B cell (primary cell): Measurements from ENCODE around the gene PPM1N. TPM values are rescaled to one million over a fixed set of nuclear protein-coding genes. Genes with fewer than 3 reads are reported as not detected.

ENCODE experiments used
- ATAC-seq: fragments of 200-7000 bp; cut with Tn5 transposase; one replicate; pipeline ENCODE4 v1.10.0; 2021; ENCODE audit warnings: low read depth, mild to moderate bottlenecking, moderate number of reproducible peaks, moderate library complexity
- CTCF ChIA-PET: fragments of 350-600 bp; sonication (Branson Sonifier 250); formaldehyde crosslinking; loops from one replicate; lab custom pipeline; 2021; ENCODE audit warnings: antibody characterized with exemption, inconsistent platforms; lab: Charles Lee
- POLR2A ChIA-PET: fragments of 350-600 bp; sonication (Branson Sonifier 250); formaldehyde crosslinking; loops from one replicate; lab custom pipeline; 2021; ENCODE audit warnings: antibody characterized with exemption; lab: Charles Lee
- DNase-seq: peaks from one replicate; pipeline ENCODE4 v3.0.0; 2013
- H2AFZ ChIP-seq: 2 replicates; pipeline ENCODE4 v1.6.1; 2012; ENCODE audit warnings: mild to moderate bottlenecking, low read depth, low read length; ENCODE audit not compliant: insufficient read depth, poor library complexity, severe bottlenecking
- H3K27ac ChIP-seq, 2 donors: 1 replicate in 1 of 2; 2 replicates in 1 of 2; pipeline ENCODE4 v1.5.1; 2012 to 2013; ENCODE audit warnings: low read length in 2 of 2, mild to moderate bottlenecking in 2 of 2, moderate library complexity in 1 of 2
- H3K27me3 ChIP-seq, 4 experiments: fragments of 200-600 bp in 1 of 4; sonication (generic) in 1 of 4; replicated peaks in 1 of 4; 1 replicate in 2 of 4; 2 replicates in 2 of 4; pipeline versions ENCODE4 v1.6.1 to v1.7.0; 2013 to 2016; ENCODE audit warnings: low read length in 3 of 4, mild to moderate bottlenecking in 2 of 4, mixed read lengths in 1 of 4, moderate library complexity in 1 of 4; ENCODE audit not compliant: insufficient read depth in 4 of 4, control insufficient read depth in 3 of 4; ENCODE audit errors: control extremely low read depth in 1 of 4
- H3K36me3 ChIP-seq, 2 experiments: replicated peaks in 1 of 2; 1 replicate in 1 of 2; 2 replicates in 1 of 2; pipeline versions ENCODE4 v1.6.1 to v1.7.1; 2013; ENCODE audit warnings: low read length in 1 of 2; ENCODE audit not compliant: insufficient read depth in 2 of 2, control insufficient read depth in 1 of 2; ENCODE audit errors: control extremely low read depth in 1 of 2, extremely low read depth in 1 of 2
- H3K4me1 ChIP-seq, 2 donors: fragments of 200-600 bp in 1 of 2; sonication (generic) in 1 of 2; 1 replicate in 1 of 2; 2 replicates in 1 of 2; pipeline versions ENCODE4 v1.5.1 to v1.6.1; 2013 to 2017; ENCODE audit warnings: low read length in 2 of 2; ENCODE audit not compliant: control insufficient read depth in 2 of 2, insufficient read depth in 2 of 2
- H3K4me2 ChIP-seq: replicated peaks from 2 replicates; pipeline ENCODE3; 2012; ENCODE audit warnings: mild to moderate bottlenecking, low read depth, low read length; ENCODE audit not compliant: poor library complexity, severe bottlenecking
- H3K4me3 ChIP-seq, 5 experiments: fragments of 200-600 bp in 1 of 5; sonication (generic) in 1 of 5; 1 replicate in 3 of 5; 2 replicates in 2 of 5; pipeline versions ENCODE4 v1.5.1 to v1.7.0; 2011 to 2016; ENCODE audit warnings: low read length in 4 of 5, mild to moderate bottlenecking in 4 of 5, low read depth in 2 of 5, control low read depth in 1 of 5, moderate library complexity in 1 of 5; ENCODE audit not compliant: insufficient read depth in 1 of 5; ENCODE audit errors: control extremely low read depth in 1 of 5, extremely low read depth in 1 of 5
- H3K79me2 ChIP-seq: fragments of 200-600 bp; sonication (generic); one replicate; pipeline ENCODE4 v1.6.0; 2016; ENCODE audit warnings: low read length; ENCODE audit not compliant: control insufficient read depth, insufficient read depth
- H3K9ac ChIP-seq: fragments of 200-600 bp; sonication (generic); 2 replicates; pipeline ENCODE4 v1.6.1; 2017; ENCODE audit warnings: mild to moderate bottlenecking, low read length, moderate library complexity
- H3K9me3 ChIP-seq, 3 donors: one replicate each; pipeline versions ENCODE4 v1.6.1 to v1.7.1; 2013; ENCODE audit warnings: low read length in 2 of 3; ENCODE audit not compliant: control insufficient read depth in 2 of 3, insufficient read depth in 1 of 3; ENCODE audit errors: control extremely low read depth in 1 of 3
- H4K20me1 ChIP-seq: 2 replicates; pipeline ENCODE4 v1.6.0; 2012; ENCODE audit warnings: mild to moderate bottlenecking, low read length; ENCODE audit not compliant: insufficient read depth, control insufficient read depth, poor library complexity, severe bottlenecking
- H3K27ac Mint-ChIP-seq: one replicate; pipeline ENCODE4 v1.8.0; 2021; ENCODE audit warnings: mixed read lengths
- H3K27me3 Mint-ChIP-seq: one replicate; pipeline ENCODE4 v1.8.0; 2021; ENCODE audit warnings: mixed read lengths
- H3K4me1 Mint-ChIP-seq: one replicate; pipeline ENCODE4 v1.8.0; 2021; ENCODE audit warnings: mixed read lengths
- H3K4me3 Mint-ChIP-seq: one replicate; pipeline ENCODE4 v1.8.0; 2021; ENCODE audit warnings: mixed read lengths
- H3K9me3 Mint-ChIP-seq: one replicate; pipeline ENCODE4 v1.8.0; 2022; ENCODE audit warnings: mixed read lengths; ENCODE audit not compliant: insufficient read depth
- CTCF ChIP-seq: fragments of 200-600 bp; IDR thresholded peaks from one replicate; pipeline ENCODE4 v1.8.0; 2022; ENCODE audit warnings: antibody characterized with exemption, mild to moderate bottlenecking
- EZH2 ChIP-seq: IDR thresholded peaks from 2 replicates; pipeline ENCODE4 v1.6.1; 2012; ENCODE audit warnings: borderline replicate concordance, low read depth, mild to moderate bottlenecking, moderate library complexity, low read length; ENCODE audit not compliant: insufficient read depth, poor library complexity, severe bottlenecking
- WGBS: methylation state at CpG from one replicate; pipeline ENCODE4 v1.1.5; 2013; ENCODE audit warnings: missing lambda C conversion rate; ENCODE audit not compliant: insufficient coverage; 5-methylcytosine and 5-hydroxymethylcytosine counted together
- intact Hi-C: fragments of 100-400 bp; cut with micrococcal nuclease; formaldehyde crosslinking; loops from one replicate; pipeline ENCODE4 v1.10.0; 2022
- polyA plus RNA-seq: library from polyadenylated mRNA; depleted of rRNA; stranded (reverse); fragments of >200 nt; gene quantifications from 2 replicates; pipeline ENCODE4 v1.2.3, GENCODE V29; 2012
- total RNA-seq, 2 donors: library from RNA; stranded (reverse); fragments of 120-200 nt in 1 of 2; gene quantifications; 1 replicate in 1 of 2; 2 replicates in 1 of 2; pipeline versions ENCODE4 v1.2.3 to v1.2.4, GENCODE V29; 2013 to 2022

The PPM1N gene
- total and polyA plus RNA-seq, 2 donors (not counting 1 experiment from before 2014, with no cell fraction given): 2.6 to 6.5 TPM

GRCh38 chr19:45502111-45502510 is 3.9 kb downstream of the PPM1N start:
- Mint-ChIP-seq H3K27me3 (no peaks in the 10 kb centered on the region), H3K4me1 (peaks cover 53% of the 10 kb centered on the region), H3K9me3 (no peaks in the 10 kb centered on the region), H3K4me3 (no peak overlapping the region), H3K27ac (peak overlapping the region; percentile 80)
- POLR2A ChIA-PET: no interaction called here
- no peak for TF ChIP-seq CTCF
- no peak for TF ChIP-seq EZH2
- 63% methylated on average over 2 of the region's 5 CpGs for WGBS
- ATAC-seq (no peak), DNase-seq (peak; percentile 46)
- Histone ChIP-seq H4K20me1 (no peaks in the 10 kb centered on the region), H2AFZ (no peak overlapping the region), H3K36me3 (peaks cover 1 to 5% of the 10 kb centered on the region in 2 experiments), H3K27me3 (peaks cover 0 to 6% (median 2%) of the 10 kb centered on the region in 4 experiments), H3K9ac (no peak overlapping the region), H3K4me2 (no peak overlapping the region), H3K9me3 (peaks cover 0 to 9% (median 0%) of the 10 kb centered on the region in 3 donors), H3K4me1 (peaks cover 29 to 48% of the 10 kb centered on the region in 2 donors), H3K79me2 (peaks cover 19% of the 10 kb centered on the region), H3K4me3 (no peak overlapping the region), H3K27ac (peak overlapping the region in 1 of 2 donors; percentile 22)
- intact Hi-C loops: no loop called here
- CTCF ChIA-PET: interaction anchor here (0.9 to 2.5 kb wide), 2 partner anchors 23 to 56 kb away, joined by 3 to 7 read pairs; no protein-coding TSS in a partner anchor

GRCh38 chr19:45503909-45504308 is 5.7 kb downstream of the PPM1N start:
- Histone ChIP-seq H3K27ac (no peak overlapping the region), H3K36me3 (peaks cover 1 to 5% of the 10 kb centered on the region in 2 experiments), H3K4me3 (no peak overlapping the region), H3K9me3 (peaks cover 0 to 11% (median 0%) of the 10 kb centered on the region in 3 donors), H3K27me3 (peaks cover 0 to 6% (median 2%) of the 10 kb centered on the region in 4 experiments), H3K4me2 (no peak overlapping the region), H3K4me1 (peaks cover 15 to 30% of the 10 kb centered on the region in 2 donors), H2AFZ (no peak overlapping the region), H3K9ac (no peak overlapping the region), H3K79me2 (peaks cover 35% of the 10 kb centered on the region), H4K20me1 (peaks cover 15% of the 10 kb centered on the region)
- no peak for ATAC-seq
- TF ChIP-seq EZH2: no peak
- TF ChIP-seq CTCF: no peak
- Mint-ChIP-seq H3K27me3 (no peaks in the 10 kb centered on the region), H3K9me3 (no peaks in the 10 kb centered on the region), H3K4me3 (peak overlapping the region; percentile 27), H3K4me1 (peaks cover 45% of the 10 kb centered on the region), H3K27ac (peak overlapping the region; percentile 7)
- POLR2A ChIA-PET: interaction anchor here (0.7 kb wide), 1 partner anchor 90 kb away, joined by 5 read pairs; no protein-coding TSS in a partner anchor
- DNase-seq: no peak
- intact Hi-C loops: no loop called here
- 97% methylated on average over 4 of the region's 9 CpGs for WGBS
- CTCF ChIA-PET: interaction anchor here (0.6 to 2.8 kb wide), 5 partner anchors 9 to 137 kb away, joined by 3 to 16 read pairs (median 7); no protein-coding TSS in a partner anchor
